Kidney tubule cell (primary cell): ENCODE measurements around the gene NRL.

Experiments used
- DNase-seq: peaks from one replicate; pipeline ENCODE4 v3.0.0-alpha.2; 2018; ENCODE audit warnings: low spot score

Gene NRL

DNA sequence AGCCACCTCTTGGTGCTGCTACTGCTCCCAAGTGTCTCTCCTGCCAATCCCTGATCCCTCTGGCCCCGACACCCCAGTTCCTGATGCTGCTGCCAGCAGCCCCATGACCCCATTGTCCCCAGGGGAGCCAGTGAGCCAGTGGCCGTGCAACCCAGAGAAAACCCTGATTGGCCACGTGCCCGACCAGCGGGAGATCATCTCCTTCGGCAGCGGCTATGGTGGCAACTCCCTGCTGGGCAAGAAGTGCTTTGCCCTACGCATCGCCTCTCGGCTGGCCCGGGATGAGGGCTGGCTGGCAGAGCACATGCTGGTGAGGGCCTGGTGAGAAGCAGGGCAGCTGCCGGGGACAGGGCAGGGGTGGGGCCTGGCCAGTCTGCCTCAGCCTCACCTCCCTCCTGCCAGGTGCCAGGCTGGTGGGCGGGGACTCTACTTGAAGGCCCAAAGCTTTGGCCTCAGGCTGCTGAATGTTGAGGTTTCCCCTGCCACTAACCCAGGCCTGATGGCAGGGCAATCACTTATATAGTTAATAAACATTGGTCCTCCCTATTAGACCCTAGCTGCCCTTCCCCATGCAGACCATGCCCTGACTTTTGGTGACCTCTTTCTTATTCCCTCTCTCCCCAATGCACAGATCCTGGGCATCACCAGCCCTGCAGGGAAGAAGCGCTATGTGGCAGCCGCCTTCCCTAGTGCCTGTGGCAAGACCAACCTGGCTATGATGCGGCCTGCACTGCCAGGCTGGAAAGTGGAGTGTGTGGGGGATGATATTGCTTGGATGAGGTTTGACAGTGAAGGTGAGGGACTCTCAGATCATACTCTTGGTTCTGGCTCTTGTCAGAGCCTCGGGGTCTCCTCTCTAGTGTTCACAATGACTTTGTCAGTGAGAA is 15.6 kb downstream of the NRL start:
- DNase-seq = no peak

DNA sequence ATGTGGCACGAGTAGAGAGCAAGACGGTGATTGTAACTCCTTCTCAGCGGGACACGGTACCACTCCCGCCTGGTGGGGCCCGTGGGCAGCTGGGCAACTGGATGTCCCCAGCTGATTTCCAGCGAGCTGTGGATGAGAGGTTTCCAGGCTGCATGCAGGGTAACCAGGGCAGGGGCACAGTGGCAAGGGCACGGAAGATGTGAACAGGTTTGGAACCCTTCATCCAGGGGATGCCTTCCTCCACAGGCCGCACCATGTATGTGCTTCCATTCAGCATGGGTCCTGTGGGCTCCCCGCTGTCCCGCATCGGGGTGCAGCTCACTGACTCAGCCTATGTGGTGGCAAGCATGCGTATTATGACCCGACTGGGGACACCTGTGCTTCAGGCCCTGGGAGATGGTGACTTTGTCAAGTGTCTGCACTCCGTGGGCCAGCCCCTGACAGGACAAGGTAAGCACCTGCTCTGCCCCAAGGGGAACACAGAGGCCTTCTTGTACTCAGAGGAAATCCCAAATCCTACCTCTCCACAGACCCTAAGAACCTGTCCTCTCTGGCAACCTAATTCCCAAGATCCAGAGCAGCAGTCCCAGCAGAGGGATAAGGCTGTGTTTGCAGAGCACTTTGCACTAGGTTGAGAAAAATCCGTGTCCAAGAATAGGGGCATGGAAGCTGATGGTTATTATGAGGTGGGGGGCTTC is 16.4 kb downstream of the NRL start:
- no peak for DNase-seq

DNA sequence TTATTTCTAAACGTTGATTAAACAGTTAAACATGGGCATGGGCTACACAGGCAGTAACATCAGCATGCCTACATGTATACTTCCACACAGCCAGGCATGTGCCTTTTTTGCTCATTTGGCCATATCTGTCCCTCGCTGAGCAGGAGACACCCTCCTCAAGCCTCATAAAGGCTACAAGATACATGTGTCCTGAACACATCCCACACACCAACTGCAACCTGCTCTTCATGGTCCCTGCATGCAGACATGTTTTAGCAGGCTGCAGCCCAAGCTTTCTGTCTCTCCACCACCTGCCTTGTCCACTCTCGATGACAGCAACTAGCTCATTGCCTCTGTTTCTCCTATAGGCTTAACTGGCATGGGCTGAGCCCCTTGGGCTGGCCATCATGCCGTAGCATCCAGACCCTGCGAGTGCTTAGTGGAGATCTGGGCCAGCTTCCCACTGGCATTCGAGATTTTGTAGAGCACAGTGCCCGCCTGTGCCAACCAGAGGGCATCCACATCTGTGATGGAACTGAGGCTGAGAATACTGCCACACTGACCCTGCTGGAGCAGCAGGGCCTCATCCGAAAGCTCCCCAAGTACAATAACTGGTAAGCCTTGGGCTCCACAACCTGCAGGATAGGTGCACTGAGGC is 18.1 kb downstream of the NRL start:
- no peak for DNase-seq

DNA sequence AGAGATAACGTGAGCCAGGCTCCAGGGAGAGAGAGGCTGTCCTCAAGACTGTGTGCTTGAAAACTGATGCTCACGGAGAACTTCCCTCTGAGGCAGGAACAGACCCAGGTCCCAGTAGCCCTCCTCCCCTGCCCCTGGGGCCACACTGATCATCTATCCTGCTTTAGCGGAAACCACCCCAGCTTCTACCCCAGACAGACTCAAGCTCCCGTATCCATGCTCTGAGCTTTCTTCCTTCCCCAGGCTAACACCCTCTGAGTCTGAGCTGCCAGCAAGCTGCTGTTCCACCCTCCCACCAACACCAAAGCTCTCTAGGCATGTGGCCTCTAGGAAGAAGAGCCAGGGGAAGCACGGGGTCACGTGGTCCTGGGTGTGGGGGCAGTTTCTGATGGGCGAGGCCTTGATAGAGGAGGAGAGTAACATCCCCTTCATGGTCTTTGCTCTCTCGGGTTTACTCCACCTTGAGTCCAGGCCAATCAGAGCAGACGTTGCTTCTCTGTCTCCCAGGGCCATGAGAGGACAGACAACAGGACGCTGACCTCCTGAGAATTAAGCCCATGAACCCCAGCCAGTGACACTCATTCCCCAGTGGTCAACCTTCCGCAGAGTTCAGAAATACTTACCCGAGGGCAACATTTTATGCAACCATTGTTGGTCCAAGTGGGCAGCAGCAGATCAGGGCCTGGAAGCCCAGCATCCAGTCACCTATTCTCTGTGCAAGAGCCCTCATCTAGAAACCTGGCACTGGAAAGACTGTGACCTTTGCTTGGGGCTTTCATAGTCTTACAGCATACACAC is 19.3 kb downstream of the NRL start:
- DNase-seq = peak; percentile 70

DNA sequence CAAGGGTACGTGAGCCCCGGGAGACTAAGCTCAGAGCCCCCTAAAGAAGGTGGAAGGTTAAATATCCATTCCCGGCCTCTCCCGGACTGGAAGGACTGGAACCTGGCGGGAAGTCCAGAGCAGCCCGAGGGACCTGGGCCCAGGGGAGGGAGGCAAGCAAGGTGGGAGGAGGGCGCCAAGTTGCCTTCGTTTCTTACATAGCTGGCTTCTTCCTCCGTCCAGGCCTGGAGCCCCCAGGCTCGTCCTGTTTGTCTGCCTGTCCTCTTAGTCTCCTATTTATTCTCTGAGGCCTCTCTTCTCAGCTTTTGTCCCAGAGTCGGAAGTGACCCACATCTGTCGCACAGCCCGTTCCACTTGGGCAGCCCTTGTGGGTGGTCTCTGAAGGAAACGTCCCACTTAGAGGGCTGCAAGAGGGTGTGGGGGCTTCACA is 19.9 kb downstream of the NRL start:
- no peak for DNase-seq

DNA sequence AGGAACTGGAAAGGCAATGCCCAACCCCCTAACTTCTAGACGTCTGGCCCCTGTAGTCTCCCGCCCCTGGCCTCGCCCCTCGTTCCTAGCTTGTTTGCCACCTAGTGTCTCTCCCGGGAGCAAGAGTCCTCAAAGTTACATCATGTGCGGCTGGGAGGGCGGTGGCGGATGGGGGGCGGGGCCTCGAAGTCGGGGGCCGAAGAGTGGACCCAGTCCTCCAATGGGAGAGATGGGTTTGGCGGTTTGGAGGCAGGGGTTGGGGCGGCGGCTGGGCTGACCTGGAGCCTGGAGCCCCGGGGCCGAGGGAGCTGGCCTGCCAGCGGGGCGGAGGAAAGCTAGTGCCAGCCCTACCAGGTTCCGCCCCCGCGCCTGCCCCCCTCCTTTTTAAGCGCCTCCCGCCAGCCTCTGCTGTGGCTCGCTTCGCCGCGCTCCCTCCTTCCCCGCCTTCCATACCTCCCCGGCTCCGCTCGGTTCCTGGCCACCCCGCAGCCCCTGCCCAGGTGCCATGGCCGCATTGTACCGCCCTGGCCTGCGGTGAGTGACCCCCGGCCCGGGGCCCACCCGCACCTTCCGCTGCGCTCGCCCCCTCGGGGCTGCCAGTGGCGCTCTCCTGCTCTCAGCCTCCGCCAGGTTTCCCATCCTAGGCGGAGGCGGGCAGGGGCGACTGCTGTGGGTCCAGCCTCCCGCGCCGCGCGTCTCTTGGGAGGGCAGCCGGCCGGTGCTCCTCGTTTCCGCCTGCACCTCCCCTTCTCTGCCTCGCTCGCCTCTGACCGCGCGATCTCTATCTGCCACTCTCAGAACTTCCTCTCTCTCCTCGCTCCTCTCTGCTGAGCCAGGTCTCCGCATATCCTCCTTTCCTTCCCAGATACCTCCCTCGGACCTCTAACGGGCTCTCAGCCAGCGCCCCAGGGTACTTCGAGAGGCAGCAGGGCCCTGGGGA is 20.6 kb downstream of the NRL start, which contains the start of gene PCK2:
TSS of gene PCK2 (plus strand) at position 411 of the 940 bp plus-strand sequence. CDS start at position 506, 95 bp downstream.
- peak; percentile 92 for DNase-seq

DNA sequence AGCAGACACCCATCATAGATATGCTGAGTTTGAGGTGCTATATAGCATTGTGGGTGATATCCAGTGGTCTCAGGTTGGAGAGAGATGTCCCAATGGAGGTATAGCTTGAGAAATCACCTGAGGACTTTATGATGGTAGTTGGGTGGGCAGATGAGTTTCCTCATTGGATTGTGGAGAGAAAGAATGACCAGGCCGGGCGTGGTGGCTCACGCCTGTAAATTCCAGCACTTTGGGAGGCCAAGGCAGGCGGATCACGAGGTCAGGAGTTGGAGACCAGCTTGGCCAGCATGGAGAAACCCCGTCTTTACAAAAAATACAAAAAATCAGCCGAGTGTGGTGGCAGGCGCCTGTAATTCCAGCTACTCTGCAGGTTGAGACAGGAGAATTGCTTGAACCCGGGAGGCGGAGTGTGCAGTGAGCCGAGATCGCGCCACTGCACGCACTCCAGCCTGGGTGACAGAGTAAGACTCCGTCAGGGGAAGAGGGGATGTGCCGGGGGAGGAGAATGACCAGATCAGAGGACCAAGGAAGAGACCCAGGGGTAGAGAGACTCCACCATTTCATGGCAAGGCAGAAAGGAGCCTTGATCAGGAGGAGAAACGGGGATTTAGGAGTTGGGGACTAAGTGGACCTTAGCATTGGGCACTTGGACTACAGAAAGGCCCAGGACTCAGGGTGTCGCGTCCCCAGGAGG is 21.4 kb downstream of the NRL start:
- DNase-seq = no peak

DNA sequence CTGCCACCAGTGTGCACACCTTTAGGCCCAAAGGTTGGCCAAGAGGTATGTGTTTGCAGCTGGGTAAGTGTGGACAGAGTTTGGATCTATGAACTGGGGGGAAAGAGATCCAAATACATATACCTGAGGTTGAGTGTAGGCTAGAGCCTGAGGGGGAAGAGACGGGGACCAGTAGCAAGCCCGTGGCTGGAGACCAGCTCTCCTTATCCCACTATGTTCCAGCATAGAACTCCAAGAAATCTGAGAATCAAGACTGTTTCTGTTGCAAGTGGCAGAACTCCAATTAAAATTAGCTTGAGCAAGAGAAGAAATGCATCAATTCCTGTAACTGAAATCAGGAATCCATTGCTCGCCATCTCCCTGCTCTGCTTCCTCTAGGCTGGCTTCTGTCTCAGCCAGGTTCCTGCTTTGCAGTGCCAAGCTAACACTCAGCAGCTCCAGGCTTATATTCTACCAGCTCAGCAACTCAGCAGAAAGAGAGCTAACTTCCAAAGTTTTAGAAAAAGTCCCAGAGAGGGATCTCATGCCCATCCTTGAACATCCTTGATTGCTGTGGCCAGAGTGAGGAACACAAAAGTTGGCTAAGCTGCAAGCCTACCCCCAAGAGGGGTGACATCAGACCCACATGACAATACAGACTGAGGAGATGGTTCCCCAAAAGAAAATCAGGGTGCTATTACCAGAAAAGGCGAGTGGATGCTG is 22.1 kb downstream of the NRL start:
- DNase-seq = no peak

DNA sequence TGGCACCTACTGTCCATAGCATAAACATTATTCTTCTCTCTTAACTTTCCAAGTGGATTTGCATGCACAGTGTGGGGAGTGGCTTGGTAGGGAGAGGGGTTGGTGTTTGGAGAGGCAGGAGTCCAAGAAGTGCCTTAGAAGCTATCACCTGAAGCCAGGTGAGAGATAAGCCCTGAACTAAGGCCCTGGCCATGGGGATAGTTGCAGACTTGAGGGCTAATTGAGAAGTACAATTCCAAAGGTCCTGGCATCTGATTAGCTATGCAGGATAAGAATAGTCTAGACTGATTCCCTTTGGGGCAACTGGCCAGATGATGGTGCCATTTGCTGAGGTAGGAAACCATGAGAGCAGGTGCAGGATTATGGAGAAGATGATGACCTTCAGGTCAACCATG is 22.6 kb downstream of the NRL start:
- DNase-seq = no peak

DNA sequence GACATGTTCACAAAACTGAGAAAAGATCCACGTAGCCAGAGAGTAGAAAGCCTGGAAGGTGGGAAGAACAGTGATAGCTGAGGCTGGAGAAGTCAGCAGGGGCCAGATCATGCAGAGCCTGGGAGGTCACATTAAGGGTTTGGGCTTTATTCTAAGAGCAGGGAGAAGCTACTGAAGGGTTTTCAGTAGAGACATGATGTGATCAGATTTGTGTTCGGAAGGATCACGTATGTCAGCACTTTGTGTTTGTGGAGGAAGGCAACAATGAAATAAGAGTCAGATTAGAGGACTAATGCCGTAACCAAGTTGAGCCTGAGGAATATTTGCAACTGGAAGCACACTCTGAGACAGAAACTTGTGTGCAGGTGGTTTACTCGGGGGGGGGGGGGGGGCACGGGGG is 24.9 kb downstream of the NRL start:
- no peak for DNase-seq

DNA sequence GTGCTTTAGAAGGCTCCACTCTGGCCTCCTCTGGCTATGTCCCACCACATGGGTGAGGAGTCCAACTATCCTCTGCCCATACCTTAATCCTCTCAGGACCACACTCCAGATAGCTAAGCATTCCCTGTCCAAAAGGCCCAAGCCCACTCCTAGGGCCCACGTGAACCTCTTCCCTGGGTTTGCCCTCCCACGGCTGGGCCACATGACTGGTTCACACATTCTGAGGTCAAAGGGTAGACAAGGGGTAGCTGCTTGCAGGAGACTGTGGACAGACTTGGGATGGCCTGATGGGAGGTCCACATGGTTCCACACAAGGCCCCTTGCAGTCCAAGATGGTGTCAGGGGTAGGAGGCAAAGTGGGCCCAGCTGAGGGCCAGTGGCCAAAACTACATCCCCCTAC is 26.7 kb downstream of the NRL start:
- no peak for DNase-seq

DNA sequence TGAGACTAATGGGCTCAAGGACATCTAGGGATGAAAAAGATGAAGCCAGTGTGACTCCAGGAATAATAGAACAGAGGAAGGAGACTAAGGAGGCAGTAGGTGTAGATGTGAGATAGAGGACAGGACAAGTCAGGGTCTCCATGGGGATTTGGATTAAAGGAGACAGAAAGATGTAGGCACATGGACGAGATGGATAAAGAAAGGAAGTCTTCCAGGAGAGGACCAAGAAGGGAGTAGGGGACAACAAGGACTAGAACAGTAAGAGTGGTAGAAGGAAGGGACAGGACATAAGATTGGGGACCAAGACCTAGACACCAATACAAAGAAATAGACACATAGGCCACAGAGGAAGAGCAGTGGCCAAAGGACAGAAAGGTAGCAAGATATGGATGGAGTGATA is 27.7 kb downstream of the NRL start:
- no peak for DNase-seq

DNA sequence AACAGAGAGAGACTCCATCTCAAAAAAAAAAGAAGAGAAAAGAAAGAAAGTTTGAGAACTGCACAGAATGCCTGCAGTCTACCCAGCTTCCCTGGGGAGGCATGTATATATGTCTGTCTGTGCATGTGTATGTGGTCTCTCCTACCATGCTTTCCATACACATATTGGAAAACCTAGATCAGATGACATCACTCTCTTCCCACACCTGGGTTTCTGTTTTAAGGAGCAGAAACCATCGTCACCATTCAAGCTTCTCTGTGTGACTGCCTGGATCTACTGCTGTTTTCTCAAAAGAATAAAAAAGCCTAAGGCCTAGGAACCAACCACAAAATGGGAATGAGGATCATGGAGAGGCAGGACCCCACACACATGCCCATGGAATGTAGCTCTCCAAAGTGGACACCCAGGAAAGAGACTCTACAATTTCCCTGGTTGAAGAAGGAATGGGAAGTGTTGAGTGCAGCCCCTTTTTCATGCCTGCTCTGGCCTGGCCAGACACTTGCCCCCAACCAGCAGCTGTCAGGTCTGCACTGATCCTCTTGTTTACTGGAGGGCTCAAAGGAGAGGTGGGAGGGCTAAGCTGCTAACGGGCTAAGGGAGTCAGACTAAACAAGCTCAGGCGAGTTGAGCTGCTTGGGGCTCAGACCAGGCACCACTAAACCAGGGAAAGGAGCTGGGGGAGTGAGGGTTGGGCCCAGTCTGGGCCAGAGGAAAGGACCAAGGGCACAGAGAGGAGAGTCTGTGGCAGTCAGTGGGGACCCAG is 28.4 kb downstream of the NRL start:
- DNase-seq = no peak

DNA sequence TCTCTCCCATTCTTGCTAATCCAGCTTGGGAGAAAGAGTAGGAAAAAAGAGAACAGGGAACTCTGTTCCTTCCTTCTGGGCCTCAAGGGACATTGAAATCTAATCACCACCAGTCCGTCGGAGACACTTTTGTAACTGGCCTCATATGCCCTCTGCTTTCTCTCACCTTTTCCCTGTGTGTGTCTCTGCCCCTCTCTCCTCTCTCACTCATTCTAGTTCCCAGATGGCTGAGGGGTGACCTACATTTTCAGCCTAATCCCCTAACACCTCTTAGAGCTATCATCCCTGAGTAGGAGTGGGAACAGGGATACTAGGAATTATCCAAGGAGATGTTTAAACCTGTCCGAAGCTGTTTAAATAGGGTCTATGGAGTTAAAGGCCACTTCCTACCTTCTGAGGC is 29.5 kb downstream of the NRL start:
- no peak for DNase-seq

DNA sequence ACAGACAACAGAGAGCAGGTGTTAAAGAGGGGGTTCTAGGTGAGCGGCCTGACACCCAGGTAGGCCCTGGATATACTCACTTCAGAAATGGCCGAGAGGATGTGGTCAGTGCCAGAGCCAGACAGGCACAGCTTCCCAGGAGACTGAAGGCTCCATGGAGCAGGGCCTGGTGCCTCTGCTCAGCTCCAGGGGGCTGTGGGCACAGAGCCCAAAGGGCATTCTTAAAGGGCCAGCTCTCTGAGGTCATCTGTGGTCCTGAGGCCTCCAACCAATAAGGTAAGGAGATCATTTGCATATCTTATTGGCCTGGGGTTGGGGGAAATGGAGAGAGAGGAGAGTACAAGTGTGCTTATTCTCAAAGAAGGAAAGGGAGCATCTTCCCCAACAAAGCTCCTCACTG is 30.3 kb downstream of the NRL start:
- DNase-seq = peak; percentile 47

DNA sequence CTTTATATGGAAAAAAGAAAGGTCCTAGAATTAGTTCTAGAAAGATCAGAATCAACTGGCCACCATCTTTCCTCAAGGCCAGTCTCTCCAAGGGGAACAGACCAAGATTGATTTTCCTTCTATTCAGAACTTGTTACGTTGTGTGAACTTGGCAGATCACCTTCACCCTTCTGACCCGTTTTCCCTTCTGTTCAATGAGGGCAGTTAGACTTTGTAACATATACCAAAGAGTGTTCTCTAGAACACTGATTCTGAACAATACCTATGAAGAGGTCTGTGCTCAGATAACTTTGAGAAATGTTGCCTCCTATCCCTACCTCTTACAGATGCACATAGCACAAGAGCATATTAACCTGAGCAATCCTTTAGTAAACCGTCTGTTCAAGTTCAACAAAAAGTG is 31.3 kb downstream of the NRL start:
- DNase-seq = no peak

DNA sequence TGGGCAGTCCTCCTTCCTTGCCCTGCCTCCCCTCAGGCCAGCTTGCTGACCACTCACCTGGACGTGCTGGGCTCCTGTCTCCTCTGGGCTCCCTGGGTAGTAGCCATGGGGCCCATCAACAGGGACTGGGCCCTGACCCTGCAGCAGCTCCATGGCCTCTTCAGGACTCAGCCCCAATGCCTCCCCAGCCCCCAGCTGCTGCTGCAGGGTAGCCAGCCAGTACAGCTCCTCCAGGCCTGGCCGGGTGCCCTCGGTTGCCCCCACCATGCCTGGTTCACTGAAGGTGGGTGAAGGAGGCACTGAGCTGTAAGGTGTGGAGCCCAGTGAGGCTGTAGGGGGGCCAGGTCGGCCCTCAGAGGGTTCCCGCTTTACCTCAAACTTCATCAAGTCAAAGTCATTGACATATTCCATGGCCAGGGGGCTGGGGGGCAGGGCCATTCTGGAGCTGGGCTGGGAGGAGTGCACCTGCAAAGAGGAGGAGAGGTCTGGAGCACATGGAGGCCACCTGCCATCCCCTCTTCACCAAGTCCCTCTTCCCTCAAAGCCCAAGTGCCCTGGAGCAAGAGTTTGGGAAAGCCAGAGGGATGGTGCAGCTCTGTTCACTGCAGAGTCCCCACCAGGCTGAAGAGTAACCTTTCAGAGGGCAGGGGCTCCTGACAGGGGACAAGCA is 32.2 kb downstream of the NRL start:
- no peak for DNase-seq

DNA sequence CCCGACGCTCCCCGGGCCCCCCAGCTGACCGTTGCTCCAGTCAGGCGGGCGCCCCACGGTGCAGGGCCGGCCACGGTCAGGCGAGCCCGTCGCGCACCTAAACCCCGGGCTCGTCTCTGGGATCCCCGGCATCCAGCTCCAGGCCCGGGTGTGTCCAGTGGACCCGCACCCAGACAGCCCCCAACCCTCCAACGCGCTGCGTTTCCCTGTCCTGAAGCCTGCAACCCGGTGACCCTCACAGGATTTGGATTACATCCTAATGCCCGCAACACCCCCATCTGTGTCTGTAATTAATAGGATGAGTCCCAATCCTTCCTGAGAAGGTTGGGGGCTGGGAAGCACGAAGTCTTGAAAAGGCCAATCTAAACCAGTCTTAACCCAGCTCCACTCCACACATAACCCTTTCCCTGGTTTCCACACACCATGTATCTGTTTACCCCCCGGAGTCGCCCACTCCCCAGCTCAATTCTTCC is 33.0 kb downstream of the NRL start:
- no peak for DNase-seq
